OCI-LY3 (cell line): Measurements from ENCODE around the gene ADAT2.

Experiments
- H2AFZ ChIP-seq: fragments of 200-600, 300-600 bp; shearing (Covaris generic); 2 replicates; pipeline ENCODE4 v1.6.0; 2014; ENCODE audit warnings: antibody characterized with exemption, low read depth, low read length
- H3K27ac ChIP-seq: fragments of 200-600, 300-600 bp; sonication (generic); 2 replicates; pipeline ENCODE4 v1.5.1; 2014; ENCODE audit warnings: mild to moderate bottlenecking, low read length, moderate library complexity, mixed read lengths
- H3K27me3 ChIP-seq: fragments of 200-600, 300-600 bp; sonication (generic); 2 replicates; pipeline ENCODE4 v1.6.1; 2014; ENCODE audit warnings: low read depth, low read length, mixed read lengths
- H3K36me3 ChIP-seq: fragments of 200-600, 300-600 bp; sonication (generic); replicated peaks from 2 replicates; pipeline ENCODE3; 2014; ENCODE audit warnings: low read depth, low read length, mixed read lengths
- H3K4me1 ChIP-seq: fragments of 300-600, 200-600 bp; sonication (generic); 2 replicates; pipeline ENCODE4 v1.6.1; 2014; ENCODE audit warnings: low read length, mixed read lengths
- H3K4me2 ChIP-seq: fragments of 200-600, 300-600 bp; sonication (generic); 2 replicates; pipeline ENCODE4 v1.6.1; 2014; ENCODE audit warnings: low read length, mixed read lengths
- H3K4me3 ChIP-seq: fragments of 300-600, 200-600 bp; sonication (generic); 2 replicates; pipeline ENCODE4 v1.5.1; 2014; ENCODE audit warnings: antibody characterized with exemption, mild to moderate bottlenecking, low read length, moderate library complexity
- H3K79me2 ChIP-seq: fragments of 300-600, 200-600 bp; shearing (Covaris generic); 2 replicates; pipeline ENCODE4 v1.6.1; 2014; ENCODE audit warnings: mild to moderate bottlenecking, low read length, mixed read lengths
- H3K9ac ChIP-seq: fragments of 300-600, 200-600 bp; shearing (Covaris generic); 2 replicates; pipeline ENCODE4 v1.6.0; 2014; ENCODE audit warnings: mild to moderate bottlenecking, low read length, moderate library complexity
- H3K9me3 ChIP-seq: fragments of 200-600, 300-600 bp; shearing (Covaris generic); 2 replicates; pipeline ENCODE4 v1.6.1; 2014; ENCODE audit warnings: low read length, mixed read lengths; ENCODE audit not compliant: insufficient read depth
- H4K20me1 ChIP-seq: fragments of 200-600, 300-600 bp; sonication (generic); 2 replicates; pipeline ENCODE4 v1.6.1; 2016; ENCODE audit warnings: low read length, mixed read lengths; ENCODE audit not compliant: insufficient read depth
- CTCF ChIP-seq: fragments of 200-600, 300-600 bp; sonication (generic); IDR thresholded peaks from 2 replicates; pipeline ENCODE4 v1.5.1; 2014; ENCODE audit warnings: antibody characterized with exemption, low read length, low read depth
- EZH2phosphoT487 ChIP-seq: fragments of 200-600 bp; shearing (Covaris generic); IDR thresholded peaks from 2 replicates; pipeline ENCODE4 v1.6.1; 2018; ENCODE audit warnings: antibody characterized with exemption, mixed run types, low read depth

Gene ADAT2

DNA sequence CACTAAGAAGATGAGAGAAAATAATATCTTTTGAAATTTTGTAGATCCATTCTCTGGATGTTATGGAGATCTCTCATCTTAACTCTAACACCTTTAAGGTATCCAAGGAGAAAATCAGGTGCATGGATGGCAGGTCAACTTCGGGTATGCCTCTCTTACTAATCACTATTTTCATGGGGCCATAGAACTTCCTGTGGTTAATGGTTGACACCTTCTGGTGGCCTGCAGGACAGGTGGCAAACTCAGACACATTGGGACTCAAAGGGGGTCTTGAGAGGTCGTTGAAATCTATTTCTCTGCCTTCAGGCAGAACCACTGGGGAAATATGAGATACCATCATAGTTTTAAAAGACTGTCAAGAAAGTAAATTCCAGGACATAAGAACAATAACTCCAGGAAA is 76.5 kb downstream of the ADAT2 start:
- no peak overlapping the region for H3K27ac ChIP-seq
- H3K4me3 ChIP-seq: 0 out of 2 replicates have a peak overlapping the region, but pooled peaks have one; percentile 6
- H3K9me3 ChIP-seq: 0 out of 2 replicates have a peak, but pooled peaks cover 3% of the 10 kb centered on the region
- TF ChIP-seq CTCF (peak; percentile 38), EZH2phosphoT487 (no peak)
- peaks cover 56% of the 10 kb centered on the region for H3K4me1 ChIP-seq
- H3K27me3 ChIP-seq: no peaks in the 10 kb centered on the region
- peak overlapping the region; percentile 61 for H3K4me2 ChIP-seq
- H3K36me3 ChIP-seq: no peaks in the 10 kb centered on the region
- no peak overlapping the region for H2AFZ ChIP-seq
- no peak overlapping the region; the same call in 1 of the 2 replicates for H3K9ac ChIP-seq
- H3K79me2 ChIP-seq: no peaks in the 10 kb centered on the region
- H4K20me1 ChIP-seq: no peaks in the 10 kb centered on the region
